ENCODE measurements around the gene GNPAT. TPM values are rescaled to one million over a fixed set of nuclear protein-coding genes. Genes with fewer than 3 reads are reported as not detected.
A peak's percentile ranks its signal among the peaks of the same experiment; 100 is the strongest.

GNPAT gene
- total RNA-seq, 1 experiment from 2014 or later: 40.5 TPM

DNA sequence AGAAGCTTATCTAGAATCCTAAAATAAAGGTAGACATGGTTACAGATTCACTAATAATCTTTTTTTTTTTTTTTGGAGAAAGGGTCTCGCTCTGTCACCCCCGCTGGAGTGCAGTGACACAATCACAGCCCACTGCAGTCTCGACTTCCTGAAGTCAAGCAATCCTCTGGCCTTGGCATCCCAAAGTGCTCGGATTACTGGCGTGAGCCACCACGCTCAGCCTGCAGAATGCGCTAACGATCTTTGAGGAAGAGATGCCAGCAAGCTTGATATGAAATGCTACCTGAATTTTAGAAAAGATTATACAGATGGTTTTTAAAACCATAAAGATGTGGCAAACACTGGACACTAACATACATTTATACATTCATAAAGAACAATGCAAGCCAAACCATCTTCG is 4.1 kb upstream of the GNPAT start:
- DNase-seq (no peak), ATAC-seq (no peak)
- TF ChIP-seq EZH2 (IDR thresholded peaks at IDR 0.05; ENCODE audit: low read length, unreplicated experiment): no peak
- no peak for TF ChIP-seq CTCF (conservative IDR thresholded peaks at IDR 0.05; ENCODE audit: low read depth, low read length)
- TF ChIP-seq EZH2phosphoT487 (IDR thresholded peaks at IDR 0.05; ENCODE audit: borderline replicate concordance, low read length): no peak
- intact Hi-C loops (cut with micrococcal nuclease): no loop called here
- H3K4me1 ChIP-seq (ENCODE audit: insufficient read depth, low read length): peaks cover 13% of the 10 kb centered on the region
- no peaks in the 10 kb centered on the region for H3F3A ChIP-seq (ENCODE audit: low read length, unreplicated experiment)
- peaks cover 18% of the 10 kb centered on the region; the same call in 1 of the 2 replicates for H3K36me3 ChIP-seq (ENCODE audit: low read depth, low read length)
- H3K4me3 ChIP-seq (ENCODE audit: low read length): no peak overlapping the region
- peaks cover 23% of the 10 kb centered on the region for H3K79me2 ChIP-seq (ENCODE audit: low read length)
- H3K9me3 ChIP-seq (ENCODE audit: low read length): no peaks in the 10 kb centered on the region
- no peaks in the 10 kb centered on the region for H3K27me3 ChIP-seq (ENCODE audit: low read length)
- ChIA-PET CTCF (no interaction called here), POLR2A (ENCODE audit: unreplicated experiment) (no interaction called here)
- no peak overlapping the region for H3K9ac ChIP-seq (ENCODE audit: low read length)
- no peak overlapping the region for H3K27ac ChIP-seq (ENCODE audit: low read length)
- no peak overlapping the region for H2AFZ ChIP-seq (ENCODE audit: low read length)
- no TSS peak for BruUV-seq (replicated peaks)
- H3K9me2 ChIP-seq (replicated peaks; ENCODE audit: low read length): no peaks in the 10 kb centered on the region
- H4K20me1 ChIP-seq (ENCODE audit: low read length): no peaks in the 10 kb centered on the region
- no peak overlapping the region for H3K4me2 ChIP-seq (ENCODE audit: low read length)

DNA sequence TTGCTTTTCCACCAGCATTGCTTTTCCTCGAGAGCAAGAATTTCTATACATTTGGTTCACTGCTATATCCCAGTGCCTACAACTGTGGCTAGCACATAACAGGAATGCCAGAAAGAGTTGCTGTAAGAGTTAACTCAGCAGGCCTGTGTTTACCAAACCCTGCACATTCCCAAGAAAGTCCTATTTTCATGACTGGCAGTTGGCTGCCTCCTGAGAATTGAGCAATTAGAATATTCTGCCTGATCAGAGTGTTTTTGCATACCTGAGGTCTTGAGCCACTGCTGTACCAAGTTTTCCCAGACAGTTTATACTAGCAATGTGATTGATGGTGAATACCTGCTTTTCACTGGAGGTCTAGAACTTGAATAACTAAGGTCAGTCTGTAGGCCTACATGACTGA is 2.7 kb upstream of the GNPAT start:
- ChIA-PET CTCF (no interaction called here), POLR2A (ENCODE audit: unreplicated experiment) (interaction anchor here (0.6 kb wide), 1 partner anchor 370 kb away, joined by 4 read pairs; no protein-coding TSS in a partner anchor)
- intact Hi-C loops (cut with micrococcal nuclease): no loop called here
- Histone ChIP-seq H3K9me2 (replicated peaks; ENCODE audit: low read length) (no peaks in the 10 kb centered on the region), H3K9me3 (ENCODE audit: low read length) (no peaks in the 10 kb centered on the region), H3K36me3 (ENCODE audit: low read depth, low read length) (peaks cover 18% of the 10 kb centered on the region; the same call in 1 of the 2 replicates), H2AFZ (ENCODE audit: low read length) (no peak overlapping the region), H3K27ac (ENCODE audit: low read length) (no peak overlapping the region), H3K27me3 (ENCODE audit: low read length) (no peaks in the 10 kb centered on the region), H3K4me1 (ENCODE audit: insufficient read depth, low read length) (peaks cover 25% of the 10 kb centered on the region), H3K9ac (ENCODE audit: low read length) (no peak overlapping the region), H4K20me1 (ENCODE audit: low read length) (no peaks in the 10 kb centered on the region), H3K79me2 (ENCODE audit: low read length) (peaks cover 37% of the 10 kb centered on the region), H3F3A (ENCODE audit: low read length, unreplicated experiment) (no peaks in the 10 kb centered on the region), H3K4me3 (ENCODE audit: low read length) (no peak overlapping the region), H3K4me2 (ENCODE audit: low read length) (no peak overlapping the region)
- DNase-seq: no peak
- BruUV-seq (replicated peaks): no TSS peak
- ATAC-seq: no peak
- TF ChIP-seq CTCF (conservative IDR thresholded peaks at IDR 0.05; ENCODE audit: low read depth, low read length) (no peak), EZH2 (IDR thresholded peaks at IDR 0.05; ENCODE audit: low read length, unreplicated experiment) (no peak), EZH2phosphoT487 (IDR thresholded peaks at IDR 0.05; ENCODE audit: borderline replicate concordance, low read length) (no peak)

DNA sequence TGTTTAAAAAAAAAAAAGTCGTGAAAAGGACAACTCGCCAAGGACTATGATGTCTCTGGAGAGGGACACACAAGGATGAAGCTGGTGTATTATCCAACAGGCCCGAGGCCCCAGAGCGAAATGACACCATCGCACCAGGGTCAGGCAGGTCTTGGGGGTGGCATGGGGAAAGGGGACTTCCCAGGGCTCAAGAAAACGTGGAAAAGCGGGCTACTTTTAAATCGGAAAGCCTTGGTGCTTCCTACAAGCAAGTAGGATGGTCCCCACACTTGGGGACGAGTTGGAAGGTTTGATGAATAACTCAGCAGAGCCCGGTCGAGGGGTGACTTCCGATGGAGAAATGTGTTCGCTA is 505 bp upstream of the GNPAT start:
- BruUV-seq (replicated peaks): TSS peak; percentile 77

More for the DNA sequence above, 505 bp upstream of the GNPAT start:
- ATAC-seq (peak; percentile 6), DNase-seq (peak; percentile 13)
- intact Hi-C loops (cut with micrococcal nuclease): loop anchor here (5.0 kb wide), 1 partner anchor 362 kb away; no protein-coding TSS in a partner anchor
- ChIA-PET POLR2A (ENCODE audit: unreplicated experiment) (interaction anchor here (0.6 kb wide), 1 partner anchor 94 kb away, joined by 4 read pairs; no protein-coding TSS in a partner anchor), CTCF (no interaction called here)
- H3K9ac ChIP-seq (ENCODE audit: low read length): peak overlapping the region; percentile 94
- H3K9me2 ChIP-seq (replicated peaks; ENCODE audit: low read length): no peaks in the 10 kb centered on the region
- peaks cover 25% of the 10 kb centered on the region for H3K4me1 ChIP-seq (ENCODE audit: insufficient read depth, low read length)
- H2AFZ ChIP-seq (ENCODE audit: low read length): peak overlapping the region; percentile 96
- H3K27ac ChIP-seq (ENCODE audit: low read length): peak overlapping the region; percentile 43
- peaks cover 18% of the 10 kb centered on the region; the same call in 1 of the 2 replicates for H3K36me3 ChIP-seq (ENCODE audit: low read depth, low read length)
- peak overlapping the region; percentile 93 for H3K4me2 ChIP-seq (ENCODE audit: low read length)
- H3K79me2 ChIP-seq (ENCODE audit: low read length): peaks cover 58% of the 10 kb centered on the region
- no peaks in the 10 kb centered on the region for H3F3A ChIP-seq (ENCODE audit: low read length, unreplicated experiment)
- no peaks in the 10 kb centered on the region for H3K27me3 ChIP-seq (ENCODE audit: low read length)
- no peaks in the 10 kb centered on the region for H4K20me1 ChIP-seq (ENCODE audit: low read length)
- no peak for TF ChIP-seq EZH2 (IDR thresholded peaks at IDR 0.05; ENCODE audit: low read length, unreplicated experiment)
- TF ChIP-seq EZH2phosphoT487 (IDR thresholded peaks at IDR 0.05; ENCODE audit: borderline replicate concordance, low read length): no peak
- TF ChIP-seq CTCF (conservative IDR thresholded peaks at IDR 0.05; ENCODE audit: low read depth, low read length): no peak
- H3K9me3 ChIP-seq (ENCODE audit: low read length): no peaks in the 10 kb centered on the region
- H3K4me3 ChIP-seq (ENCODE audit: low read length): peak overlapping the region; percentile 85
